Epithelial cell of prostate (primary cell): ENCODE measurements around the gene STX4.
A peak's percentile ranks its signal among the peaks of the same experiment; 100 is the strongest.
"Not testable (repeated sequence)": the region's sequence is repeated elsewhere in the genome, so short reads cannot be mapped to it uniquely, and the experiment has no call there.

Experiments used
- DNase-seq: peaks from one replicate; pipeline ENCODE4 v3.0.0-alpha.2; 2011; ENCODE audit warnings: low read depth, low spot score
- H3K27ac ChIP-seq: fragments of 450-650 bp; 2 replicates; pipeline ENCODE4 v1.5.1; 2017; ENCODE audit warnings: mild to moderate bottlenecking

The STX4 gene

GRCh38 chr16:31016018-31016417, 17.3 kb upstream of the STX4 start:
- DNase-seq: no peak
- no peak overlapping the region for H3K27ac ChIP-seq

- not testable (repeated sequence) for H3K27ac ChIP-seq, DNase-seq
These were observed 15.6 kb upstream of the STX4 start for GRCh38 chr16:31017756-31018155.

- no peak overlapping the region for H3K27ac ChIP-seq
- DNase-seq: no peak
These were observed 12.8 kb upstream of the STX4 start for GRCh38 chr16:31020536-31020935.

- H3K27ac ChIP-seq: no peak overlapping the region
- no peak for DNase-seq
These were observed 10.7 kb upstream of the STX4 start for GRCh38 chr16:31022544-31023251.

- no peak overlapping the region for H3K27ac ChIP-seq
- no peak for DNase-seq
These were observed 10.1 kb upstream of the STX4 start for GRCh38 chr16:31023252-31023602.

GRCh38 chr16:31023627-31024226, 9.6 kb upstream of the STX4 start:
- no peak overlapping the region for H3K27ac ChIP-seq
- no peak for DNase-seq

GRCh38 chr16:31025339-31025738, 8.0 kb upstream of the STX4 start:
- no peak overlapping the region for H3K27ac ChIP-seq
- no peak for DNase-seq

GRCh38 chr16:31029272-31029671, 4.1 kb upstream of the STX4 start:
- no peak overlapping the region for H3K27ac ChIP-seq
- DNase-seq: no peak

- no peak for DNase-seq
- H3K27ac ChIP-seq: no peak overlapping the region
These were observed 2.1 kb upstream of the STX4 start for GRCh38 chr16:31031276-31031675.

GRCh38 chr16:31033709-31034492, 543 bp downstream of the STX4 start:
- H3K27ac ChIP-seq: peak overlapping the region; percentile 72
- DNase-seq: peak; percentile 24

- H3K27ac ChIP-seq: no peak overlapping the region
These were observed 3.3 kb downstream of the STX4 start for GRCh38 chr16:31036691-31037090.

GRCh38 chr16:31038993-31039392, 5.6 kb downstream of the STX4 start:
- no peak for DNase-seq
- H3K27ac ChIP-seq: no peak overlapping the region

More at GRCh38 chr16:31036691-31037090, 3.3 kb downstream of the STX4 start:
- DNase-seq: no peak

GRCh38 chr16:31042866-31043265, 9.5 kb downstream of the STX4 start:
- no peak overlapping the region for H3K27ac ChIP-seq

GRCh38 chr16:31043352-31043751, 10.0 kb downstream of the STX4 start:
- H3K27ac ChIP-seq: no peak overlapping the region
- DNase-seq: no peak

More at GRCh38 chr16:31042866-31043265, 9.5 kb downstream of the STX4 start:
- no peak for DNase-seq

- no peak for DNase-seq
- no peak overlapping the region for H3K27ac ChIP-seq
These were observed 10.6 kb downstream of the STX4 start for GRCh38 chr16:31043898-31044481.

- DNase-seq: no peak
- H3K27ac ChIP-seq: no peak overlapping the region
These were observed 17.1 kb downstream of the STX4 start for GRCh38 chr16:31050280-31051030.

GRCh38 chr16:31052114-31052513, 18.8 kb downstream of the STX4 start:
- DNase-seq: peak; percentile 82
- H3K27ac ChIP-seq: peak overlapping the region; percentile 77

- no peak for DNase-seq
- H3K27ac ChIP-seq: no peak overlapping the region
These were observed 22.3 kb downstream of the STX4 start for GRCh38 chr16:31055613-31056012.

GRCh38 chr16:31061126-31061812, 27.9 kb downstream of the STX4 start:
- no peak overlapping the region for H3K27ac ChIP-seq

More at GRCh38 chr16:31061126-31061812, 27.9 kb downstream of the STX4 start:
- no peak for DNase-seq
